Esophagus muscularis mucosa (tissue), 3 donors: ENCODE data around the gene PNMT.

Source experiments
- CTCF ChIP-seq, 3 experiments: fragments of 200-600 bp in 2 of 3; fragments of 450-650 bp in 1 of 3; sonication (generic) in 2 of 3; IDR thresholded peaks; one replicate each; pipeline ENCODE4 v1.5.1; 2017 to 2019; ENCODE audit warnings: antibody characterized with exemption in 3 of 3, mild to moderate bottlenecking in 2 of 3, moderate library complexity in 1 of 3
- EP300 ChIP-seq: sonication (generic); formaldehyde crosslinking; IDR thresholded peaks from one replicate; pipeline ENCODE4 v1.6.1; 2017; ENCODE audit warnings: antibody characterized with exemption

- TF ChIP-seq CTCF (IDR thresholded peaks at IDR 0.05) (no peak), EP300 (no peak)
Observed at GRCh38 chr17:39687101-39687545, 18.9 kb downstream of the PNMT start.
